Lung (tissue), 12 donors: ENCODE measurements around the gene ECD. TPM values are rescaled to one million over a fixed set of nuclear protein-coding genes. Genes with fewer than 3 reads are reported as not detected.

Experiments
- ATAC-seq: fragments of 200-7000 bp; cut with Tn5 transposase; one replicate; pipeline ENCODE4 v1.9.1; 2020; ENCODE audit warnings: moderate number of reproducible peaks; ENCODE audit not compliant: insufficient read depth, low FRiP score
- DNase-seq, 3 donors: peaks; one replicate each; pipeline ENCODE4 v3.0.0-alpha.2; 2013 to 2017
- H3K27ac ChIP-seq, 2 donors: one replicate each; pipeline ENCODE4 v1.5.1; 2013; ENCODE audit warnings: mild to moderate bottlenecking in 2 of 2, moderate library complexity in 2 of 2, control low read depth in 1 of 2, inconsistent platforms in 1 of 2, low read depth in 1 of 2, low read length in 1 of 2
- H3K27me3 ChIP-seq, 3 donors: one replicate each; pipeline ENCODE4 v1.5.1; 2013; ENCODE audit warnings: low read length in 2 of 3; ENCODE audit not compliant: control insufficient read depth in 3 of 3, insufficient read depth in 3 of 3
- H3K36me3 ChIP-seq, 4 donors: one replicate each; pipeline ENCODE4 v1.5.1; 2013; ENCODE audit warnings: low read length in 4 of 4, mild to moderate bottlenecking in 1 of 4, moderate library complexity in 1 of 4; ENCODE audit not compliant: control insufficient read depth in 4 of 4, insufficient read depth in 4 of 4
- H3K4me1 ChIP-seq, 5 donors: one replicate each; pipeline ENCODE4 v1.5.1; 2013; ENCODE audit warnings: low read length in 5 of 5, mild to moderate bottlenecking in 2 of 5, moderate library complexity in 1 of 5; ENCODE audit not compliant: control insufficient read depth in 5 of 5, insufficient read depth in 5 of 5
- H3K4me3 ChIP-seq: one replicate; pipeline ENCODE4 v1.5.1; 2013; ENCODE audit warnings: mild to moderate bottlenecking, control low read depth, moderate library complexity
- H3K9ac ChIP-seq, 2 donors: one replicate each; pipeline ENCODE4 v1.5.1; 2013; ENCODE audit warnings: low read length in 2 of 2, control low read depth in 1 of 2; ENCODE audit not compliant: insufficient read depth in 1 of 2
- H3K9me3 ChIP-seq, 4 donors: one replicate each; pipeline ENCODE4 v1.5.1; 2013; ENCODE audit warnings: low read length in 3 of 4, mild to moderate bottlenecking in 1 of 4, moderate library complexity in 1 of 4; ENCODE audit not compliant: control insufficient read depth in 4 of 4, insufficient read depth in 3 of 4
- WGBS, 2 donors: extraction: QIAGEN DNeasy Blood & Tissue Kit; methylation state at CpG; one replicate each; pipeline ENCODE4 v1.1.7; 2013; 5-methylcytosine and 5-hydroxymethylcytosine counted together
- polyA plus RNA-seq, 2 donors: library from polyadenylated mRNA; stranded (reverse); fragments of 200-250 nt; gene quantifications; one replicate each; pipeline ENCODE4 v1.2.1, GENCODE V29; 2013
- total RNA-seq, 2 donors: library from RNA; depleted of rRNA in 1 of 2; stranded (reverse); fragments of >200 nt in 1 of 2; gene quantifications; one replicate each; pipeline ENCODE4 v1.2.1, GENCODE V29; 2014 to 2021
- TF ChIP-seq, protein P1 (sequence below): IDR thresholded peaks from 2 replicates; pipeline ENCODE4 v1.5.1; 2012; ENCODE audit warnings: mild to moderate bottlenecking; ENCODE audit errors: control extremely low read depth, extremely low read depth
- donor health status: control.
- donor health status: control.
- donor health status: Bipolar disorder and iron deficiency.
- donor health status: healthy.
- donor health status: DM: yes; HTN: yes; CAD: no.

ECD gene
- total and polyA plus RNA-seq, 4 donors, result 11.2 to 29.5 (median 15.8) TPM

DNA sequence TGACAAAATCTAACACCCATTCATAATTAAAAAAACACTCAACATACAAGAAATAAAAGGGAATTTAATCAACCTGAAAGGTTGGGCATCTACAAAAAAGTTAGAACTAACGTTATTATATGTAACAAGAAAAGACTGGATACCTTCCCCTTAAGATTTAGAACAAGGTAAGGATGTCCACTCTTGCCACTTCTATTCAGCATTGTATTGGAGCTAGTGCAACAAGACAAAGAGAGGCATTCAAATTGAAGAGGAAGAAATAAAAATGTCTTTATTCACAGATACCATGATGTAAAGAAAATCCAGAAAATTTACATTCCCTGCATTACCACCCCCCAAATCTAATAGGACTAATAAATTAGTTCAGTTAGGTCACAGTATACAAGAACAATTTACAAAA lies 18.5 kb upstream of the ECD start:
- Histone ChIP-seq H3K4me1 (no peaks in the 10 kb centered on the region), H3K4me3 (no peak overlapping the region), H3K27me3 (no peaks in the 10 kb centered on the region), H3K36me3 (peaks cover 0 to 8% (median 6%) of the 10 kb centered on the region in 4 donors), H3K9me3 (peaks cover 0 to 3% (median 0%) of the 10 kb centered on the region in 4 donors), H3K27ac (no peak overlapping the region), H3K9ac (no peak overlapping the region)
- 95 to 100% methylated on average over 1 of the region's 1 CpG for WGBS, 2 donors
- ATAC-seq (no peak), DNase-seq (no peak)
- TF ChIP-seq, protein P1, sequence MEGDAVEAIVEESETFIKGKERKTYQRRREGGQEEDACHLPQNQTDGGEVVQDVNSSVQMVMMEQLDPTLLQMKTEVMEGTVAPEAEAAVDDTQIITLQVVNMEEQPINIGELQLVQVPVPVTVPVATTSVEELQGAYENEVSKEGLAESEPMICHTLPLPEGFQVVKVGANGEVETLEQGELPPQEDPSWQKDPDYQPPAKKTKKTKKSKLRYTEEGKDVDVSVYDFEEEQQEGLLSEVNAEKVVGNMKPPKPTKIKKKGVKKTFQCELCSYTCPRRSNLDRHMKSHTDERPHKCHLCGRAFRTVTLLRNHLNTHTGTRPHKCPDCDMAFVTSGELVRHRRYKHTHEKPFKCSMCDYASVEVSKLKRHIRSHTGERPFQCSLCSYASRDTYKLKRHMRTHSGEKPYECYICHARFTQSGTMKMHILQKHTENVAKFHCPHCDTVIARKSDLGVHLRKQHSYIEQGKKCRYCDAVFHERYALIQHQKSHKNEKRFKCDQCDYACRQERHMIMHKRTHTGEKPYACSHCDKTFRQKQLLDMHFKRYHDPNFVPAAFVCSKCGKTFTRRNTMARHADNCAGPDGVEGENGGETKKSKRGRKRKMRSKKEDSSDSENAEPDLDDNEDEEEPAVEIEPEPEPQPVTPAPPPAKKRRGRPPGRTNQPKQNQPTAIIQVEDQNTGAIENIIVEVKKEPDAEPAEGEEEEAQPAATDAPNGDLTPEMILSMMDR, result no peak

DNA sequence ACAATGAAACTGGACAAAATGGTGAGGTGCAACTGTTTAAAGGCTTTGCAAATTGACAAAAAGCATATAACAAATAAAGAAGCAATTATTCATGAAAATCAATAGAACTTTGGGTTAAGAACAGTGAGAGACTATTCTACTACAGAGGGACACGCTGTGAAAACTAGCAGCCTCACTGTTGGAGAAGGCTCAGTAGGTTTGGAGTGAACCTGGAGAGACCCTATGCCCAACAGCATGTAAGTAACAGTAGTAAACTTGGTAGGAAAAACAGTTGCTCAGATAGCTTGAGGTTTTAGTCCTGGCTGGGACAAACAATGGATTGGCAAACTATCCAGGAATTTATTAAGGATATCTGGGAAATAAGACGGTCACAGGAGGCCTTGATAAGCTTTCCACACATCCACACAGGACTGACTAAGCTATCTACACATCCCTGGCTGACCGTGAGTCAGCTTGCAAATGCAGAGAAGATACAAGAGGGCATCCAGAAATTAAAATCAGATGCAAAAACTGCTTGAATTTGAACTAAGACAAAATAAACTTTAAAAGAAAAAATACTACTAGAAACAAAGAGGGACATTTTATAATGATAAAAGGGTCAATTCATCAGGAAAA lies 16.0 kb upstream of the ECD start:
- 94 to 97% methylated on average over 3 of the region's 3 CpGs for WGBS, 2 donors
- DNase-seq (no peak), ATAC-seq (no peak)
- Histone ChIP-seq H3K4me1 (no peaks in the 10 kb centered on the region), H3K4me3 (no peak overlapping the region), H3K9ac (no peak overlapping the region), H3K27me3 (no peaks in the 10 kb centered on the region), H3K36me3 (peaks cover 7 to 13% (median 12%) of the 10 kb centered on the region in 4 donors), H3K9me3 (peaks cover 0 to 3% (median 0%) of the 10 kb centered on the region in 4 donors), H3K27ac (no peak overlapping the region)
- TF ChIP-seq, protein P1, result no peak

GRCh38 chr10:73182568-73182967 lies 14.8 kb upstream of the ECD start:
- ATAC-seq, result no peak
- Histone ChIP-seq H3K9ac (no peak overlapping the region), H3K9me3 (peaks cover 0 to 3% (median 0%) of the 10 kb centered on the region in 4 donors), H3K4me3 (no peak overlapping the region), H3K27me3 (no peaks in the 10 kb centered on the region), H3K27ac (no peak overlapping the region), H3K4me1 (no peaks in the 10 kb centered on the region), H3K36me3 (peaks cover 7 to 17% (median 12%) of the 10 kb centered on the region in 4 donors)
- 91 to 99% methylated on average over 2 of the region's 2 CpGs for WGBS, 2 donors
- DNase-seq, result no peak
- TF ChIP-seq, protein P1, result no peak
